IMR-90 (cell line): ENCODE results near the gene C14orf119. TPM values are rescaled to one million over a fixed set of nuclear protein-coding genes. Genes with fewer than 3 reads are reported as not detected.

Experiments used
- ATAC-seq: fragments of 200-7000 bp; cut with Tn5 transposase; 2 replicates; pipeline ENCODE4 v1.9.1; 2020; ENCODE audit warnings: low read depth, mild to moderate bottlenecking, moderate library complexity
- BruUV-seq: library from RNA; stranded (reverse); fragments of 400-500 nt; replicated peaks from 2 replicates; lab custom pipeline; 2021; lab: Mats Ljungman, UMichigan
- CTCF ChIA-PET: fragments of 300-600 bp; formaldehyde crosslinking; extraction: SDS; loops from one replicate; lab custom pipeline; 2021; ENCODE audit warnings: antibody characterized with exemption; lab: Yijun Ruan, JAX
- POLR2A ChIA-PET: fragments of 300-600 bp; sonication (Branson Sonifier 250); formaldehyde crosslinking; loops from one replicate; lab custom pipeline; 2022; ENCODE audit warnings: antibody characterized with exemption; ENCODE audit not compliant: unreplicated experiment; lab: Charles Lee
- DNase-seq: peaks from one replicate; pipeline ENCODE4 v3.0.0; 2013
- H2AFZ ChIP-seq: replicated peaks from 2 replicates; pipeline ENCODE3; 2013; ENCODE audit warnings: low read length, mild to moderate bottlenecking; ENCODE audit not compliant: poor library complexity
- H2AK5ac ChIP-seq: 2 replicates; pipeline ENCODE4 v1.6.1; 2013; ENCODE audit warnings: low read depth, low read length, inconsistent platforms
- H2AK9ac ChIP-seq: replicated peaks from 2 replicates; pipeline ENCODE3; 2013; ENCODE audit warnings: mild to moderate bottlenecking, low read depth, low read length, moderate library complexity; ENCODE audit not compliant: poor library complexity
- H2BK120ac ChIP-seq: 2 replicates; pipeline ENCODE4 v1.6.1; 2013; ENCODE audit warnings: low read depth, low read length, inconsistent platforms
- H2BK15ac ChIP-seq: 3 replicates; pipeline ENCODE4 v1.6.1; 2013; ENCODE audit warnings: low read depth, low read length, inconsistent platforms
- H2BK20ac ChIP-seq: 2 replicates; pipeline ENCODE4 v1.6.1; 2013; ENCODE audit warnings: low read depth, mild to moderate bottlenecking, inconsistent platforms, low read length, moderate library complexity
- H2BK5ac ChIP-seq: 2 replicates; pipeline ENCODE4 v1.6.1; 2013; ENCODE audit warnings: mild to moderate bottlenecking, low read depth, low read length, inconsistent platforms; ENCODE audit not compliant: poor library complexity, severe bottlenecking
- H3K14ac ChIP-seq: replicated peaks from 2 replicates; pipeline ENCODE4 v1.6.1; 2013; ENCODE audit warnings: low read depth, low read length, inconsistent platforms
- H3K18ac ChIP-seq: 2 replicates; pipeline ENCODE4 v1.6.1; 2013; ENCODE audit warnings: low read depth, low read length, control low read depth
- H3K23ac ChIP-seq: 2 replicates; pipeline ENCODE4 v1.6.1; 2013; ENCODE audit warnings: low read depth, low read length, inconsistent platforms
- H3K27ac ChIP-seq: 2 replicates; pipeline ENCODE4 v1.5.1; 2013; ENCODE audit warnings: mild to moderate bottlenecking, control low read depth, low read length; ENCODE audit not compliant: insufficient read depth
- H3K27me3 ChIP-seq: 2 replicates; pipeline ENCODE4 v1.6.1; 2013; ENCODE audit warnings: low read length; ENCODE audit not compliant: control insufficient read depth, insufficient read depth
- H3K36me3 ChIP-seq: 2 replicates; pipeline ENCODE4 v1.6.1; 2013; ENCODE audit warnings: low read length, mixed read lengths; ENCODE audit not compliant: control insufficient read depth, insufficient read depth
- H3K4ac ChIP-seq: 2 replicates; pipeline ENCODE4 v1.6.1; 2013; ENCODE audit warnings: low read depth, low read length, inconsistent platforms
- H3K4me1 ChIP-seq: 2 replicates; pipeline ENCODE4 v1.6.1; 2013; ENCODE audit warnings: low read length, mixed read lengths; ENCODE audit not compliant: control insufficient read depth, insufficient read depth
- H3K4me2 ChIP-seq: 2 replicates; pipeline ENCODE4 v1.6.1; 2013; ENCODE audit warnings: low read depth, mild to moderate bottlenecking, control low read depth, low read length, moderate library complexity
- H3K4me3 ChIP-seq: 2 replicates; pipeline ENCODE4 v1.5.1; 2013; ENCODE audit warnings: low read depth, mild to moderate bottlenecking, control low read depth, low read length, moderate library complexity; ENCODE audit not compliant: insufficient read depth
- H3K56ac ChIP-seq: 2 replicates; pipeline ENCODE4 v1.6.1; 2013; ENCODE audit warnings: low read length, inconsistent platforms; ENCODE audit not compliant: insufficient read depth; ENCODE audit errors: extremely low read depth
- H3K79me1 ChIP-seq, 2 experiments: 2 replicates each; pipeline ENCODE4 v1.6.1; 2013; ENCODE audit warnings: low read length in 2 of 2, inconsistent platforms in 1 of 2, low read depth in 1 of 2
- H3K9ac ChIP-seq: 2 replicates; pipeline ENCODE4 v1.6.1; 2013; ENCODE audit warnings: low read depth, low read length, control low read depth
- H3K9me1 ChIP-seq: 2 replicates; pipeline ENCODE4 v1.6.1; 2013; ENCODE audit warnings: low read length, inconsistent platforms; ENCODE audit not compliant: insufficient read depth
- H3K9me3 ChIP-seq: 2 replicates; pipeline ENCODE4 v1.6.1; 2013; ENCODE audit warnings: low read length; ENCODE audit not compliant: control insufficient read depth, insufficient read depth
- H4K20me1 ChIP-seq: 2 replicates; pipeline ENCODE4 v1.6.1; 2013; ENCODE audit warnings: low read length, inconsistent platforms; ENCODE audit not compliant: insufficient read depth
- H4K5ac ChIP-seq: 2 replicates; pipeline ENCODE4 v1.6.1; 2013; ENCODE audit warnings: mild to moderate bottlenecking, low read depth, low read length, control low read depth
- H4K8ac ChIP-seq, 2 experiments: 2 replicates each; pipeline ENCODE4 v1.6.1; 2013; ENCODE audit warnings: low read depth in 2 of 2, low read length in 2 of 2, control low read depth in 1 of 2, inconsistent platforms in 1 of 2
- H4K91ac ChIP-seq: 2 replicates; pipeline ENCODE4 v1.6.1; 2013; ENCODE audit warnings: low read depth, low read length, inconsistent platforms; ENCODE audit not compliant: insufficient read depth
- CTCF ChIP-seq: conservative IDR thresholded peaks from 2 replicates; pipeline ENCODE4 v1.5.1; 2012; ENCODE audit warnings: mild to moderate bottlenecking, low read depth, low read length, improper control_type of control experiment
- MAFK ChIP-seq: IDR thresholded peaks from 2 replicates; pipeline ENCODE4 v1.6.1; 2012; ENCODE audit warnings: low read depth, low read length, improper control_type of control experiment
- POLR2A ChIP-seq: IDR thresholded peaks from 2 replicates; pipeline ENCODE4 v1.6.1; 2012; ENCODE audit warnings: mild to moderate bottlenecking, low read depth, low read length
- RFX5 ChIP-seq: IDR thresholded peaks from 2 replicates; pipeline ENCODE4 v1.8.0; 2012; ENCODE audit warnings: low read depth, mild to moderate bottlenecking, low read length, moderate library complexity
- WGBS, 2 experiments: methylation state at CpG; one replicate each; pipeline versions ENCODE4 v1.1.5 to v1.1.7; 2013; ENCODE audit warnings: missing lambda C conversion rate in 2 of 2; ENCODE audit not compliant: insufficient read length in 1 of 2; ENCODE audit errors: extremely low coverage in 2 of 2; 5-methylcytosine and 5-hydroxymethylcytosine counted together
- dilution Hi-C: fragments of 300-500 bp; cut with HindIII; formaldehyde crosslinking; loops from one replicate; pipeline ENCODE4 v1.14.3; 2018; ENCODE audit warnings: low sequenced_read_pairs; ENCODE audit not compliant: unreplicated experiment
- in situ Hi-C: fragments of 300-500 bp; cut with MboI; formaldehyde crosslinking; loops from 3 replicates; pipeline ENCODE4 v1.14.3; 2019; ENCODE audit warnings: low sequenced_read_pairs, inconsistent platforms, mixed read lengths
- intact Hi-C: fragments of 100-400 bp; cut with micrococcal nuclease; formaldehyde crosslinking; loops from 2 replicates; pipeline ENCODE4 v1.10.0; 2022
- polyA plus RNA-seq, 3 experiments: library from polyadenylated mRNA; depleted of rRNA; stranded (reverse); fragments of >200 nt; gene quantifications; 2 replicates each; pipeline ENCODE4 v1.2.3, GENCODE V29; 2012; ENCODE audit warnings: low replicate concordance in 1 of 3
- total RNA-seq: library from RNA; depleted of rRNA; stranded (reverse); fragments of >200 nt; gene quantifications from 2 replicates; pipeline ENCODE4 v1.2.3, GENCODE V29; 2012

Gene C14orf119
- total and polyA plus RNA-seq, 2 of the 4 experiments (the other 2 are of a cell fraction), result 74.0 to 83.7 TPM

- peak overlapping the region; percentile 80 for H2AFZ ChIP-seq
Observed at GRCh38 chr14:23114669-23115038, 19.3 kb downstream of the C14orf119 start.

More at GRCh38 chr14:23114669-23115038, 19.3 kb downstream of the C14orf119 start:
- H3K36me3 ChIP-seq, result no peaks in the 10 kb centered on the region
- dilution Hi-C loops, result no loop called here
- H3K9me3 ChIP-seq, result no peaks in the 10 kb centered on the region
- in situ Hi-C loops, result loop anchor here (10.0 kb wide), 1 partner anchor 190 kb away; the partner anchor contains the start of genes BCL2L2 and PPP1R3E
- CTCF ChIA-PET, result interaction anchor here (0.6 kb wide), 1 partner anchor 180 kb away, joined by 3 read pairs; no protein-coding TSS in a partner anchor
- H3K56ac ChIP-seq, result peak overlapping the region; percentile 21; the same call in 1 of the 2 replicates
- H2BK5ac ChIP-seq, result peak overlapping the region; percentile 95
- H3K9me1 ChIP-seq, result peaks cover 35% of the 10 kb centered on the region
- no peaks in the 10 kb centered on the region for H3K27me3 ChIP-seq
- peak overlapping the region; percentile 81 to 92 for H4K8ac ChIP-seq
- H2AK5ac ChIP-seq, result peak overlapping the region; percentile 82; the same call in 1 of the 2 replicates
- peak overlapping the region; percentile 79 for H3K27ac ChIP-seq
- H3K23ac ChIP-seq, result peak overlapping the region; percentile 71; the same call in 1 of the 2 replicates
- peak overlapping the region; percentile 87 for H3K18ac ChIP-seq
- peaks cover 9 to 10% of the 10 kb centered on the region in 2 experiments; a peak in 2 of 4 replicates for H3K79me1 ChIP-seq
- H2BK20ac ChIP-seq, result peak overlapping the region; percentile 92
- BruUV-seq, result no TSS peak
- intact Hi-C loops, result no loop called here
- H4K20me1 ChIP-seq, result no peaks in the 10 kb centered on the region
- H3K4me3 ChIP-seq, result no peak overlapping the region
- no peak for ATAC-seq
- TF ChIP-seq MAFK (no peak), RFX5 (no peak), CTCF (0 out of 2 replicates have a peak, but pooled peaks have one; percentile 3), POLR2A (0 out of 2 replicates have a peak, but pooled peaks have one; percentile 18)
- H2AK9ac ChIP-seq, result peak overlapping the region; percentile 93
- H3K4ac ChIP-seq, result peak overlapping the region; percentile 89
- H2BK120ac ChIP-seq, result peak overlapping the region; percentile 92
- peak overlapping the region; percentile 91 for H3K14ac ChIP-seq
- no peak overlapping the region for H3K9ac ChIP-seq
- no CpG with 5 or more reads among the region's 4 CpGs for WGBS, 2 experiments
- H4K91ac ChIP-seq, result peak overlapping the region; percentile 92
- H2BK15ac ChIP-seq, result peak overlapping the region; percentile 97; the same call in 1 of the 3 replicates
- no peak for DNase-seq
- peak overlapping the region; percentile 58 for H3K4me2 ChIP-seq
- POLR2A ChIA-PET, result interaction anchor here (1.0 kb wide), 1 partner anchor 19 kb away, joined by 3 read pairs; the partner anchor contains the start of genes ACIN1 and C14orf119
- peak overlapping the region; percentile 61 for H4K5ac ChIP-seq
- peaks cover 29% of the 10 kb centered on the region for H3K4me1 ChIP-seq
